Esophagus muscularis mucosa (tissue), 3 donors: Measurements from ENCODE around the gene GTPBP3.

Experiments used
- CTCF ChIP-seq, 3 experiments: fragments of 200-600 bp in 2 of 3; fragments of 450-650 bp in 1 of 3; sonication (generic) in 2 of 3; IDR thresholded peaks; one replicate each; pipeline ENCODE4 v1.5.1; 2017 to 2019; ENCODE audit warnings: antibody characterized with exemption in 3 of 3, mild to moderate bottlenecking in 2 of 3, moderate library complexity in 1 of 3
- EP300 ChIP-seq: sonication (generic); formaldehyde crosslinking; IDR thresholded peaks from one replicate; pipeline ENCODE4 v1.6.1; 2017; ENCODE audit warnings: antibody characterized with exemption

GRCh38 chr19:17332677-17333581, 4.4 kb upstream of the GTPBP3 start:
- TF ChIP-seq CTCF (IDR thresholded peaks at IDR 0.05) (no peak), EP300 (no peak)
